Panc1 (cell line): ENCODE data around the gene ZBTB47.

ENCODE experiments used
- POLR2AphosphoS5 ChIP-seq: IDR thresholded peaks from 2 replicates; pipeline ENCODE4 v1.6.1; 2012; ENCODE audit warnings: mild to moderate bottlenecking, low read depth, low read length, moderate library complexity
- SIN3A ChIP-seq: IDR thresholded peaks from 2 replicates; pipeline ENCODE4 v1.6.1; 2012; ENCODE audit warnings: low read depth, mild to moderate bottlenecking, low read length, moderate library complexity, borderline replicate concordance; ENCODE audit not compliant: insufficient read depth
- TCF7L2 ChIP-seq: IDR thresholded peaks from 2 replicates; pipeline ENCODE4 v1.6.1; 2011; ENCODE audit warnings: mild to moderate bottlenecking, low read depth, low read length, inconsistent platforms
- TF ChIP-seq, protein P1 (sequence below): fragments of 450-650 bp; IDR thresholded peaks from 2 replicates; pipeline ENCODE4 v1.5.1; 2017; ENCODE audit warnings: mild to moderate bottlenecking
- TF ChIP-seq, protein P2 (sequence below), 2 experiments: IDR thresholded peaks; 2 replicates each; pipeline ENCODE4 v1.6.1; 2011 to 2012; ENCODE audit warnings: low read depth in 2 of 2, control low read depth in 1 of 2, low read length in 1 of 2, mild to moderate bottlenecking in 1 of 2, moderate library complexity in 1 of 2; ENCODE audit not compliant: insufficient read depth in 1 of 2

DNA sequence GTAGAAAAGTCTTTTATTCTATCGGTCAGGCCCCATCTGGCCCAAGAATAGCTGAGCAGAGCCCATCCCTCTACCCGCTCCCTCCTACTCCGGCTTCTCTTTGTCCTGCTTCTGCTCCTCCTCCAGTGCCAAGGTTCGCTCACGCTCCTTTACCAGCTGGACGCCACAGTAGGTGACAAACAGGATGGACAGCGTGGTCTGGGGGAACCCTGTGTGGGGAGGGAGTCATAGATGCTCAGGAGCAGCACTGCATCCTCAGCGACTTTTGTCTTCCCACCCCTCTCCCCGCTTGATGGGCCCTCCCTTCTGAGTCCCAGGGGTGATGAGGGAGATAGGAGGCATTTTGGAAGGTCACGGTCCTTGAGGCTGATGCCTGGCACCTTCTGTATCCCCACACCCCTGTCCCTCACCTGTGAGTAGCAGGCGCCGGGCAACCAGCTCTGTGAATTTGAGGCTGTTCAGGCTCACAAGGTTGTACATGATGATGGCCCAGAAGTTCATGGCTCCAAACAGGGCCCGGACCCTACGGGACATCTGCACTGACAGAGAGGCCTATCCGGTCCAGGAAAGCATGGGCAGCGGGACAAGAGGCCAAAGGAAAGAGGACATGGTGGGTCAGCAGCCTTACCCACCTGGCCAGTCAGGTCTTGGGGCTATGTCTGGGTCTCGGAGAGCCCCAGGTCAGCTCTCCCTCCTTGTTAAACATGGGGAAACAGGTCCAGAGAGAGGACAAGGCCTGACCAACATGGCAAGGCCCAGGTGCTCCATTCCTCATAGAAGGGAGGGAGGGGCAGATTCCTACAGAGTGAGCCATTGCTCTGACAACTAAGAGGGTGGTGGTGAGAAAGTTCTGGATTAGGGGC, 39.4 kb downstream of the ZBTB47 start:
- TF ChIP-seq, protein P1, sequence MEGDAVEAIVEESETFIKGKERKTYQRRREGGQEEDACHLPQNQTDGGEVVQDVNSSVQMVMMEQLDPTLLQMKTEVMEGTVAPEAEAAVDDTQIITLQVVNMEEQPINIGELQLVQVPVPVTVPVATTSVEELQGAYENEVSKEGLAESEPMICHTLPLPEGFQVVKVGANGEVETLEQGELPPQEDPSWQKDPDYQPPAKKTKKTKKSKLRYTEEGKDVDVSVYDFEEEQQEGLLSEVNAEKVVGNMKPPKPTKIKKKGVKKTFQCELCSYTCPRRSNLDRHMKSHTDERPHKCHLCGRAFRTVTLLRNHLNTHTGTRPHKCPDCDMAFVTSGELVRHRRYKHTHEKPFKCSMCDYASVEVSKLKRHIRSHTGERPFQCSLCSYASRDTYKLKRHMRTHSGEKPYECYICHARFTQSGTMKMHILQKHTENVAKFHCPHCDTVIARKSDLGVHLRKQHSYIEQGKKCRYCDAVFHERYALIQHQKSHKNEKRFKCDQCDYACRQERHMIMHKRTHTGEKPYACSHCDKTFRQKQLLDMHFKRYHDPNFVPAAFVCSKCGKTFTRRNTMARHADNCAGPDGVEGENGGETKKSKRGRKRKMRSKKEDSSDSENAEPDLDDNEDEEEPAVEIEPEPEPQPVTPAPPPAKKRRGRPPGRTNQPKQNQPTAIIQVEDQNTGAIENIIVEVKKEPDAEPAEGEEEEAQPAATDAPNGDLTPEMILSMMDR = no peak
- TF ChIP-seq POLR2AphosphoS5 (no peak), TCF7L2 (no peak), SIN3A (no peak)
- TF ChIP-seq, protein P2, sequence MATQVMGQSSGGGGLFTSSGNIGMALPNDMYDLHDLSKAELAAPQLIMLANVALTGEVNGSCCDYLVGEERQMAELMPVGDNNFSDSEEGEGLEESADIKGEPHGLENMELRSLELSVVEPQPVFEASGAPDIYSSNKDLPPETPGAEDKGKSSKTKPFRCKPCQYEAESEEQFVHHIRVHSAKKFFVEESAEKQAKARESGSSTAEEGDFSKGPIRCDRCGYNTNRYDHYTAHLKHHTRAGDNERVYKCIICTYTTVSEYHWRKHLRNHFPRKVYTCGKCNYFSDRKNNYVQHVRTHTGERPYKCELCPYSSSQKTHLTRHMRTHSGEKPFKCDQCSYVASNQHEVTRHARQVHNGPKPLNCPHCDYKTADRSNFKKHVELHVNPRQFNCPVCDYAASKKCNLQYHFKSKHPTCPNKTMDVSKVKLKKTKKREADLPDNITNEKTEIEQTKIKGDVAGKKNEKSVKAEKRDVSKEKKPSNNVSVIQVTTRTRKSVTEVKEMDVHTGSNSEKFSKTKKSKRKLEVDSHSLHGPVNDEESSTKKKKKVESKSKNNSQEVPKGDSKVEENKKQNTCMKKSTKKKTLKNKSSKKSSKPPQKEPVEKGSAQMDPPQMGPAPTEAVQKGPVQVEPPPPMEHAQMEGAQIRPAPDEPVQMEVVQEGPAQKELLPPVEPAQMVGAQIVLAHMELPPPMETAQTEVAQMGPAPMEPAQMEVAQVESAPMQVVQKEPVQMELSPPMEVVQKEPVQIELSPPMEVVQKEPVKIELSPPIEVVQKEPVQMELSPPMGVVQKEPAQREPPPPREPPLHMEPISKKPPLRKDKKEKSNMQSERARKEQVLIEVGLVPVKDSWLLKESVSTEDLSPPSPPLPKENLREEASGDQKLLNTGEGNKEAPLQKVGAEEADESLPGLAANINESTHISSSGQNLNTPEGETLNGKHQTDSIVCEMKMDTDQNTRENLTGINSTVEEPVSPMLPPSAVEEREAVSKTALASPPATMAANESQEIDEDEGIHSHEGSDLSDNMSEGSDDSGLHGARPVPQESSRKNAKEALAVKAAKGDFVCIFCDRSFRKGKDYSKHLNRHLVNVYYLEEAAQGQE (IDR thresholded peaks at IDR 0.05; ENCODE audit: insufficient read depth in 1 of 2, low read depth in 2 of 2, low read length in 1 of 2) = no peak
